GM18511 (cell line): ENCODE data around the gene GNAL.
"Not testable (repeated sequence)": the region's sequence is repeated elsewhere in the genome, so short reads cannot be mapped to it uniquely, and the experiment has no call there.

Experiments used
- ATAC-seq: cut with Tn5 transposase; IDR thresholded peaks from one replicate; pipeline ENCODE4 v1.9.1; 2021; ENCODE audit warnings: mild to moderate bottlenecking, moderate library complexity; ENCODE audit not compliant: unreplicated experiment

GNAL gene

GRCh38 chr18:11844436-11844835 is 155.4 kb downstream of the GNAL start:
- no peak for ATAC-seq

GRCh38 chr18:11845654-11846053 is 156.6 kb downstream of the GNAL start:
- ATAC-seq: no peak

GRCh38 chr18:11847811-11848210 is 158.7 kb downstream of the GNAL start:
- ATAC-seq: no peak

- no peak for ATAC-seq
Observed at GRCh38 chr18:11849279-11849678, 160.2 kb downstream of the GNAL start.

GRCh38 chr18:11849841-11850634 is 161.0 kb downstream of the GNAL start:
- ATAC-seq: no peak

- peak; percentile 47 for ATAC-seq
Observed at GRCh38 chr18:11850821-11851145, 161.7 kb downstream of the GNAL start.

GRCh38 chr18:11851146-11851805 is 162.2 kb downstream of the GNAL start, which contains the start of gene CHMP1B:
CHMP1B (plus strand) TSS chr18:11851413; CDS start chr18:11851512, 99 bp downstream.
- peak; percentile 97 for ATAC-seq

GRCh38 chr18:11851806-11852337 is 162.8 kb downstream of the GNAL start:
- peak; percentile 28 for ATAC-seq

- ATAC-seq: not testable (repeated sequence)
Observed at GRCh38 chr18:11854554-11854953, 165.5 kb downstream of the GNAL start.

- no peak for ATAC-seq
Observed at GRCh38 chr18:11857177-11857887, 168.3 kb downstream of the GNAL start.

- no peak for ATAC-seq
Observed at GRCh38 chr18:11859282-11859830, 170.3 kb downstream of the GNAL start.

GRCh38 chr18:11859903-11860407 is 170.9 kb downstream of the GNAL start:
- ATAC-seq: no peak

GRCh38 chr18:11860594-11861450 is 171.8 kb downstream of the GNAL start:
- no peak for ATAC-seq

GRCh38 chr18:11861583-11862288 is 172.7 kb downstream of the GNAL start:
- ATAC-seq: no peak

GRCh38 chr18:11862468-11863137 is 173.5 kb downstream of the GNAL start:
- ATAC-seq: no peak

- ATAC-seq: no peak
Observed at GRCh38 chr18:11864471-11864870, 175.4 kb downstream of the GNAL start.

GRCh38 chr18:11865071-11865470 is 176.0 kb downstream of the GNAL start:
- no peak for ATAC-seq

- no peak for ATAC-seq
Observed at GRCh38 chr18:11866329-11866728, 177.3 kb downstream of the GNAL start.

GRCh38 chr18:11866764-11867163 is 177.7 kb downstream of the GNAL start:
- no peak for ATAC-seq
